ENCODE results near the gene ITIH3. TPM values are rescaled to one million over a fixed set of nuclear protein-coding genes. Genes with fewer than 3 reads are reported as not detected.

Gene ITIH3
- polyA plus RNA-seq, 1 donor from 2014 or later: not detected

GRCh38 chr3:52779837-52780585 lies 14.6 kb upstream of the ITIH3 start:
- Histone ChIP-seq H3K4me3 (ENCODE audit: low read length) (no peak overlapping the region), H3K9me2 (ENCODE audit: insufficient read depth, low read length) (no peaks in the 10 kb centered on the region), H3K27me3 (ENCODE audit: insufficient read depth, low read depth, low read length) (no peaks in the 10 kb centered on the region), H3K9ac (ENCODE audit: low read length) (no peak overlapping the region), H3K27ac (ENCODE audit: low read length) (no peak overlapping the region), H3K9me3 (ENCODE audit: low read length) (no peaks in the 10 kb centered on the region), H2AFZ (ENCODE audit: low read depth, low read length) (no peak overlapping the region), H4K20me1 (ENCODE audit: insufficient read depth) (no peaks in the 10 kb centered on the region), H3K36me3 (ENCODE audit: insufficient read depth, low read length) (no peaks in the 10 kb centered on the region), H3F3A (ENCODE audit: insufficient read depth, low read length, poor library complexity, severe bottlenecking) (no peaks in the 10 kb centered on the region), H3K4me2 (ENCODE audit: low read length) (no peak overlapping the region), H3K79me2 (replicated peaks; ENCODE audit: insufficient read depth, low read length) (no peaks in the 10 kb centered on the region)
- TF ChIP-seq RAD21 (conservative IDR thresholded peaks at IDR 0.05) (no peak), SMC3 (conservative IDR thresholded peaks at IDR 0.05; ENCODE audit: poor library complexity) (no peak), EP300 (conservative IDR thresholded peaks at IDR 0.05; ENCODE audit: poor library complexity, severe bottlenecking) (no peak)

DNA sequence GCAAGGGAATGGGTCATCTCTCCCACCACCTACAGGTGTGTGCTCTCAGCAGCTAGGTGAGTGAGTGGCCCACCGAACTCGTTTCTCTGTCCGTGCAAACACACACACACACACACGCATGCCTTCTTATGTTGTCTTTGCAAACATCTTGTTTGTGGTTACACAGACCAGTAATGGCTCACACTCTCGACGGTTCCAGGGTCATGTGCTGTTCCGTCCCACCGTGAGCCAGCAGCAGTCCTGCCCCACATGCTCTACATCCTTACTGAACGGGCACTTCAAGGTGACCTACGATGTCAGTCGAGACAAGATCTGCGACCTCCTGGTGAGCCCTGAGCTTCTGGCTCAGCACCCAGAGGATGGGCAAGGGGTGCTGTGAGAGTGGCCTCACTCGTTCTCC lies 12.9 kb upstream of the ITIH3 start:
- Histone ChIP-seq H3K9ac (ENCODE audit: low read length) (no peak overlapping the region), H3K36me3 (ENCODE audit: insufficient read depth, low read length) (no peaks in the 10 kb centered on the region), H3K79me2 (replicated peaks; ENCODE audit: insufficient read depth, low read length) (no peaks in the 10 kb centered on the region), H3K4me2 (ENCODE audit: low read length) (no peak overlapping the region), H3K4me3 (ENCODE audit: low read length) (no peak overlapping the region), H3K9me3 (ENCODE audit: low read length) (no peaks in the 10 kb centered on the region), H3K9me2 (ENCODE audit: insufficient read depth, low read length) (no peaks in the 10 kb centered on the region), H2AFZ (ENCODE audit: low read depth, low read length) (no peak overlapping the region), H3K27me3 (ENCODE audit: insufficient read depth, low read depth, low read length) (no peaks in the 10 kb centered on the region), H3F3A (ENCODE audit: insufficient read depth, low read length, poor library complexity, severe bottlenecking) (no peaks in the 10 kb centered on the region), H4K20me1 (ENCODE audit: insufficient read depth) (no peaks in the 10 kb centered on the region), H3K27ac (ENCODE audit: low read length) (no peak overlapping the region)
- TF ChIP-seq MXI1 (conservative IDR thresholded peaks at IDR 0.05; ENCODE audit: poor library complexity, severe bottlenecking) (no peak), RAD21 (conservative IDR thresholded peaks at IDR 0.05) (no peak), TAF1 (IDR thresholded peaks at IDR 0.05; ENCODE audit: low read depth) (no peak), POLR2AphosphoS5 (IDR thresholded peaks at IDR 0.05) (no peak), EZH2 (IDR thresholded peaks at IDR 0.05; ENCODE audit: borderline replicate concordance, insufficient read depth, low read length, poor library complexity, severe bottlenecking) (no peak), SMC3 (conservative IDR thresholded peaks at IDR 0.05; ENCODE audit: poor library complexity) (no peak)
- TF ChIP-seq, protein P1, sequence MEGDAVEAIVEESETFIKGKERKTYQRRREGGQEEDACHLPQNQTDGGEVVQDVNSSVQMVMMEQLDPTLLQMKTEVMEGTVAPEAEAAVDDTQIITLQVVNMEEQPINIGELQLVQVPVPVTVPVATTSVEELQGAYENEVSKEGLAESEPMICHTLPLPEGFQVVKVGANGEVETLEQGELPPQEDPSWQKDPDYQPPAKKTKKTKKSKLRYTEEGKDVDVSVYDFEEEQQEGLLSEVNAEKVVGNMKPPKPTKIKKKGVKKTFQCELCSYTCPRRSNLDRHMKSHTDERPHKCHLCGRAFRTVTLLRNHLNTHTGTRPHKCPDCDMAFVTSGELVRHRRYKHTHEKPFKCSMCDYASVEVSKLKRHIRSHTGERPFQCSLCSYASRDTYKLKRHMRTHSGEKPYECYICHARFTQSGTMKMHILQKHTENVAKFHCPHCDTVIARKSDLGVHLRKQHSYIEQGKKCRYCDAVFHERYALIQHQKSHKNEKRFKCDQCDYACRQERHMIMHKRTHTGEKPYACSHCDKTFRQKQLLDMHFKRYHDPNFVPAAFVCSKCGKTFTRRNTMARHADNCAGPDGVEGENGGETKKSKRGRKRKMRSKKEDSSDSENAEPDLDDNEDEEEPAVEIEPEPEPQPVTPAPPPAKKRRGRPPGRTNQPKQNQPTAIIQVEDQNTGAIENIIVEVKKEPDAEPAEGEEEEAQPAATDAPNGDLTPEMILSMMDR (IDR thresholded peaks at IDR 0.05; ENCODE audit: poor library complexity, severe bottlenecking): no peak
- TF ChIP-seq, protein P2, sequence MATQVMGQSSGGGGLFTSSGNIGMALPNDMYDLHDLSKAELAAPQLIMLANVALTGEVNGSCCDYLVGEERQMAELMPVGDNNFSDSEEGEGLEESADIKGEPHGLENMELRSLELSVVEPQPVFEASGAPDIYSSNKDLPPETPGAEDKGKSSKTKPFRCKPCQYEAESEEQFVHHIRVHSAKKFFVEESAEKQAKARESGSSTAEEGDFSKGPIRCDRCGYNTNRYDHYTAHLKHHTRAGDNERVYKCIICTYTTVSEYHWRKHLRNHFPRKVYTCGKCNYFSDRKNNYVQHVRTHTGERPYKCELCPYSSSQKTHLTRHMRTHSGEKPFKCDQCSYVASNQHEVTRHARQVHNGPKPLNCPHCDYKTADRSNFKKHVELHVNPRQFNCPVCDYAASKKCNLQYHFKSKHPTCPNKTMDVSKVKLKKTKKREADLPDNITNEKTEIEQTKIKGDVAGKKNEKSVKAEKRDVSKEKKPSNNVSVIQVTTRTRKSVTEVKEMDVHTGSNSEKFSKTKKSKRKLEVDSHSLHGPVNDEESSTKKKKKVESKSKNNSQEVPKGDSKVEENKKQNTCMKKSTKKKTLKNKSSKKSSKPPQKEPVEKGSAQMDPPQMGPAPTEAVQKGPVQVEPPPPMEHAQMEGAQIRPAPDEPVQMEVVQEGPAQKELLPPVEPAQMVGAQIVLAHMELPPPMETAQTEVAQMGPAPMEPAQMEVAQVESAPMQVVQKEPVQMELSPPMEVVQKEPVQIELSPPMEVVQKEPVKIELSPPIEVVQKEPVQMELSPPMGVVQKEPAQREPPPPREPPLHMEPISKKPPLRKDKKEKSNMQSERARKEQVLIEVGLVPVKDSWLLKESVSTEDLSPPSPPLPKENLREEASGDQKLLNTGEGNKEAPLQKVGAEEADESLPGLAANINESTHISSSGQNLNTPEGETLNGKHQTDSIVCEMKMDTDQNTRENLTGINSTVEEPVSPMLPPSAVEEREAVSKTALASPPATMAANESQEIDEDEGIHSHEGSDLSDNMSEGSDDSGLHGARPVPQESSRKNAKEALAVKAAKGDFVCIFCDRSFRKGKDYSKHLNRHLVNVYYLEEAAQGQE (IDR thresholded peaks at IDR 0.05; ENCODE audit: borderline replicate concordance): no peak

Measured in neural cell (in vitro differentiated cells).